GM18499 (cell line): Measurements from ENCODE around the gene ARSD.
"Not testable (repeated sequence)": the region's sequence is repeated elsewhere in the genome, so short reads cannot be mapped to it uniquely, and the experiment has no call there.

Experiments
- ATAC-seq: cut with Tn5 transposase; IDR thresholded peaks from one replicate; pipeline ENCODE4 v1.9.1; 2021; ENCODE audit warnings: moderate number of reproducible peaks; ENCODE audit not compliant: insufficient read depth, unreplicated experiment

The ARSD gene

DNA sequence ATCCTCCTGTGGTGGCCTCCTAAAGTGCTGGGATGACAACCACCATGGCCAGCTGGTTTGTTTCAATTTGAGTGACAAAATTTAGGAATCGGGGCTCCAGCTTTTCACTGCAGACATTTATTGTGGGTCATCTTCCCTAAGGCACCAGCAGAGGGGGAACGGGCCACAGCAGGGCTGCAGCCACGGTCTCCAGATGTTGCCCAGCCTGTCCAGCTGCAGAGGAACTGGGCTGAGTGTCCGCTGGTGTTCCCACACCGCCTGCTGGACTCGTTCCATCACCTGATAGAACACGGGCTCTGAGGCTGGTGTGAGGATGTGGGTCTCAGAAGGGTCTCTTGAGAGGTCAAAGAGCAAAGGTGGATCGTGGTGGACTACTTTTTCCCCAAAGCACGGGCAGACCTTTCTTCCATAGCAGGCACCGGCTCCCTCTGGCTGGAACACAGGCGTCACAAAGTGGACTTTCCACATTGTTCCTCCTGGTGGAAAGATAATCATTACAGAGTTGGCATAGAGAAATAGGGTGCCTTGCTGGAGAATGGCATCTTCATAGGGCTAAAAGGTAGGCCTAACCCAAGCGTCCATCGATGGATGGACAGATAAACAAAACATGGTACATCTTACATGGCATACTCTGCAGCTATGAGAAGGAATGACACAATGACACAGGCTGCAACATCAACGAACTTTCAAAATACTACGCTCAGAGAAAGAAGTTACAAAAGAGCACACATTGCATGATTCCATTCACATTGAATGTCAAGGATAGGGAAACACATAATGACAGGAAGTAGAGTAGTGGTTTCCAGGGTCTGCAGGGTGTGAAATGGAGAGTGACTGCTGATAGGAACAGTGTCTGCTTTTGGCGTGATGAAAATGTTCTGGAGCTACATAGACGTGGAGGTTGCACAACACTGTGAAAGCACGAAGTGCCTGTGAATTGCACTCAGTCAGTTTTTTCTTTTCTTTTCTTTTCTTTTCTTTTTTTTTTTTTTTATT, 5.9 kb upstream of the ARSD start:
- no peak for ATAC-seq

DNA sequence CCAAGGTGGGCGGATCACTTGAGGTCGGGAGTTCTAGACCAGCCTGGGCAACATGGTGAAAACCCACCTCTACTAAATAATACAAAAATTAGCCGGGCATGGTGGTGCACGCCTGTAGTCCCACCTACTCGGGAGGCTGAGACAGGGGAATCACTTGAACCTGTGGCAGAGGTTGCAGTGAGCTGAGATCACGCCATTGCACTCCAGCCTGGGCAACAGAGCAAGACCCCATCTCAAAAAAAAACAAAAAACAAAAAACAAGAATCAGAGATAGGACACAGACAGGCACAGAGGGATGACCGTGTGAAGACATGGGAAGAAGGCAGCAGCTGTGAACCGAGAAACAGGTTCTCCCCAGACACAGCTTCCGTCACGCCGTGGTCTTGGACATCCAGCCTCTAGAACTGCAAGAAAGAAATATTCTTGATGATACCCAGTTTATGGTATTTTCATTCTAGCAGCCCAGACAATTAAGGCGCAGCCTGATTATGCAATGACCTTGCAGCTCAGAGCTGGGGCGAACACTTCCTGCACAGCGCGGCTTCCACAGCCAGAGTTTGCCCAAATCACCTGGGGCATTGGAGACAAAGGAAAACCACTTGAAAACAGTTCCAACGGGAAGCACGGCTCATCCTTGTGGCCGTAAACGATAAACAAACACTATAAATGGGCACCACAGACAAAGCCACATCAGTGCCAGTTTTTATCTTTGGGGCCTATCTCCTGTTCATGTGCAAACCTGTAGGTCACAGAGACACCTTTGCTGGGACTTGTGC, 4.2 kb upstream of the ARSD start:
- no peak for ATAC-seq

DNA sequence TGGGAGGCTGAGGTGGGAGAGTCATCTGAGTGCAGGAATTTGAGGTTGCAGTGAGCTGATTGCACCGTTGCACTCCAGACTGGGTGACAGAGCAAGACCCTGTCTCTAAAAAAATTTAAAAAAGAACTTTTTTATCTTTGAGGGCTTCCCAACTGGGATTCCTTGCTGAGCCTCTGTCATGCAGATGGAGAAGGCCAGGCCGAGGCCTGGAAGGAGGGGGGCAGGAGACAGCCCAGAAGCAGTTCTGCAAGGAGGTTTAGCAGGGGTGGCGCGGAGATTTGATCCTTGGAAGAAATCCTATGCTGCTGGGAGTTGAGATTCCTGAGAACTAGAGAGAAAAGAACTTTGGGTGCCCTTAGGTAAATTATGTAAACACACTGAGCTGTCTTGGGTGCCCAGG, 2.5 kb upstream of the ARSD start:
- no peak for ATAC-seq

DNA sequence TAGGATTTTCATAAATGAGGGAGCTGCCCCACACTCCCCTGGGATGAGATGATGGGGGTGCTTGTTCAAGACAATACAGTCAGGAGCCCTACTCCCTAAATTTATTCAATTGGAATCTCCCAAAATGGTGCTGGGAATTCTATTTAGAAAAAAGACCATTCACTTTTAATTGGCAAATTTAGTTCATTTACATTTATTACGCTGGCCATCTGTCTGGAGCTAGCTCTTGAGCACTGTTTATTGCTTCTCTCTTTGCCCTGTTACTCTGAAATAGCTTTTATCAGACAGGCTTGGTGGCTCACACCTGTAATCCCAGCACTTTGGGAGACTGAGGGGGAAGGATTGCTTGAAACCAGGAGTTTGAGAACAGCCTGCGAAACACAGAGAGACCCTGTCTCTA, 2.0 kb upstream of the ARSD start:
- no peak for ATAC-seq

DNA sequence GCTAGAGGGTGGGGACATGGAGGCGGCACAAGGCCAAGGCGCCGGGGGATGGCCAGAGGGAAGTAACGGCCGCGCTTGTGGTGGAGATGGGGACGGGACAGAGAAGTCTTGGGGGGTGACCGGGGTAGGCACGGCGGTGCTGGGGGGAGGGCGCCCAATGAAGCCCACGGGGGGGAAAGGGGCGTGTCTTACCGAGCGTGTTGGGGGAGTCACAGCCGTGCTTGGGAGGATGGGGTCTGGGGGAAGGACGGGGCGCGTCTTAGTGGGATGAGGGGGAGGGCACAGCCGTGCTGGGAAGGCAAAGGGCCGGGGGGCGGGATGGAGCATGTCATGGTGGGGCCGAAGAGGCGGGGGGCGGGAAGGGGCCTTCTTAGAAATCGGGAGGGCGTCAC, 952 bp downstream of the ARSD start:
- ATAC-seq, result no peak

DNA sequence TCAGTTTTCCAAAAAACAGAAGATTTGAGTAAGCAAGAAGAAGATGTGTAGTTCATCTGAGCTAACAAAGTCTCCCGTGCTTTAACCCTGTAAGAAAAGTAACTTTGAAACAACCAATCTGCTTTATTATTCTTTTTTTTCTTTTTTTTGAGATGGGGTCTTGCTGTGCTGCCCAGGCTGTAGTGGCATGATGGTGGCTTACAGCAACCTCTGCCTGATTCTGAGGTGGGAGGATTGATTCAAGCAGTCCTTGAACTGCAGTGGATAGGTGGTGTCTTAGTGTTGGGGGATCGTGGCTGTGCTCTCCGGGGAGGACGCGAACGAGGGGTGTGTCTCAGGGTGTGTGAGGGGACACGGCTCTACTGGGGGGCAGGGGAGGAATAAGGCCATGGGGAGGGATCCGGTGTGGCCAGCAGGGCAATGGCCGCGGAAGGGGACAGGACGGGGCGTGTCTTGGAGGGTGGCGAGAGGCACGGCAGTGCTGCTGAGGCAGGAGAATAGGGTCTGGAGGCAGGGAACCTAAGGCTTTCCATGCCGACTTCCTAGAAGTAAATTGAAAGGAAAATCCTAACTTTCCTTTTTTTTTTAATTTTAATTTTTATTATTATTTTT, 2.4 kb downstream of the ARSD start:
- no peak for ATAC-seq

DNA sequence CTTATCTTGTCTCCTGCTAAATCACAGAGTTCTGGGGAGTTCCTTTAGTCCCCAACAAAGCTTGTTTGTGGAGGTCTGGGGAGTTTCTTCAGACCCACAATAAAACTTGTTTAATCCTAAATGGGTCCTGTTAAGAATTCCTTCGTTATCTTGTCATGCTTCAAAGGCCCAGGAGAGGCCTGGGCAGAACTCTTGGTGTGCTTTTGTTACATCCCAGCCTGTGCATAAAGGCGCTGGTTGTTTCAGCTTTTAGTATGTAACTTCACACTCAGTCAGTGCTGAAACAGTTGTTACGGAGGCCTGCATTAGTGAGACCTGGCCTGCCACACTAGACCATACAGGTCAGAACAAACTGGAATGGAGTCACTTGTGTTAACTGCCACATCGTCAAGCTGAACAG, 2.9 kb downstream of the ARSD start:
- not testable (repeated sequence) for ATAC-seq

DNA sequence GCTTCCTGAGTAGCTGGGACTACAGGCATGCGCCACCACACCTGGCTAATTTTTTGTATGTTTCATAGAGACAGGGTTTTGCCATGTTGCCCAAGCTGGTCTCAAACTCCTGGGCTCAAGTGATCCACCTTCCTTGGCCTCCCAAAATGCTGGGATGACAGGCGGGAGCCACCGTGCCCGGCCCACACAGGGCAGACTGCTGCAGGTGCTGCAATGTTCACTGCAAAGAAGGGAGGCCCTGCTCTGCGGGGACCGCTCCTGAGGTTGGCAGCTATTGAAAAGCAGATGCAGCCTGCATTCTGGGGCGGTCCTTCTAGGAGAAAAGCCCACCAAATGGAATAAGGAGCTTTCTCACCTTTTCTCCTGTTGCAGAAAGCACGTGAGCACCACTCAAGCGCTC, 5.0 kb downstream of the ARSD start:
- no peak for ATAC-seq

DNA sequence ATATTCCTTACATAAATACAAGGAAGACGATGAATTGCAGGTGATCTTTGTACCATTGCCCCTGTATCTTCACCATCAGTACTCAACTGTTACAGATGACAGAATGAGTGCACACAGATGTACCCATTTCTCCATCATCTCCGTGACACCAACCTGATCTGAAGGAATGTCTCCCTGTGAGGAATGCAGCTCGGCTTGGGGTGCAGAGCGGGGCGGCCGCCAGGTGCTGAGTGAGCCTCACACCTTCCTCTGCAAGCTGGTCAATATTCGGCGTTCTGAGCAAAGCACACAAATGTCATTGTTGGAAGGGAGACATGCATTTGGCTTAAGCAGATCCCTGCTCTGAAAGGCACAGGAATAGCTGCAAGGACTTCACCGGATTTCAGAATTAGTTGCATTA, 7.4 kb downstream of the ARSD start:
- ATAC-seq, result no peak

DNA sequence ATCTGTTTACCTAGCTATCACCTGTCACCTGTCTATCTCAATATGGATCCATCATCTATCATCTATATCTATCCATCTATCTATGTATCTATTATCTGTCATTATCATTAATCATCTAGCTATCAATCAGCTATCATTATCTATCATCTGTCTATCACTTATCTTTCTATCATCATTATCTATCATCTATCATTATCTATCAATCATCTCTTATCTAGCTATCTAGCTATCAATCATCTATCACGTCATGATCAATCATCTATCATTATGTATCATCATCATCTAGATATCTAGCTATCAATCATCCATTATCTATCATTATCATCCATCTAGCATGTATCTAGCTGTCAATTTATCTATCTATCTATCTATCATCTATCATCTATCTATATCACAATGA, 7.9 kb downstream of the ARSD start:
- ATAC-seq, result no peak

DNA sequence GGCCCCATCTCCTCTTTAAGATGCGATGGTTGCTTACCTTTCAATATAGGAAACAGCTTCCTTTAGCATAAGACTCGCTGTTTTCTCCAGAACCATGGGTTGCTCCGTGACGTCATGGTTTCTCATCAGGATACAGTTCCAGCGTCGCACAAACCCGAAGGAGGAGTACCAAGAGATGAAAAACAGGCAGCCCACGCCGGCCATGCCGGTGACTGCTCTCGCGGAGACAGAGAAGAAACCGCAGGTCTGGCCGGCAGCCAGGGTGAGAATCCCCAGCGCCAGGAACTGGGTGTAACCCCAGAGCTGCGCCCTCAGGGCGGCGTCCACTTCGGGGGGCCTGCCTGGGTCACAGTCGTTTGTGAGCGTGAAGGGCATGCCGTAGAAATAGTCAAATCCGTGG, 11.4 kb downstream of the ARSD start:
- ATAC-seq, result no peak

DNA sequence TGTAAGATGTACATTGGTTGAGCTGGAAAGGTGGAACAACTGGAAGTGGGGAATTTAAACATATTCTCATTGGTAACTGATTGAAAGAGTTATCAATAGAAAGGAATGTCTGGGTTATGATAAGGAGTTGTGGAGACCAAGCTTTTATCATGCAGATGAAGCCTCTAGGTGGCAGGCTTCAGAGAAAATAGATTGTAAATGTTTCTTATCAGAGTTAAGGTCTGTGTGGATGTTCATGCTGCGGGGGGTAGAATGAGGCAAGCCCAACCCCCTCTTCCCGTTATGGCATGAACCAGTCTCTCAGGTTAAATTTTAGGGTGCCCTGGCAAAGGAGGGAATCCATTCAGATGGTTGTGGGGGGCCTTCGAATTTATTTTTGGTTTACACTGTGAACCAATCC, 16.0 kb downstream of the ARSD start:
- no peak for ATAC-seq

DNA sequence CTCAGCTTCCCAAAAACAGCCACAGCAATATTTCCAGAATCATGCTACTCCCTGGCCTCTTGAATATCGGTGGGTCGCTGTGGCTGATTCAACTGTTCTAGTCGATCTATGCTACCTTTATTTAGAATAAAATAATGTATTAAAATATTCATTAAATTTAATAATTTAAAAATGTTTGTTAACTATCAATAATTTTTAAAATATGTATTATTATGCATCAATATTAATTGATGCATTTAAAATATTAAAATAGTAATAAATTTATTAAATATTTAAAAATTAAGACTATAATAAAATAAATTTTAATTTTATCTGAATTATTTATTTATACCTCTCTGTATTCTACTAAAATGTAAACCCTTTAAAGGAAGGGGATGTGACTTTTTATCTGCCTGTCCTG, 19.0 kb downstream of the ARSD start:
- no peak for ATAC-seq

DNA sequence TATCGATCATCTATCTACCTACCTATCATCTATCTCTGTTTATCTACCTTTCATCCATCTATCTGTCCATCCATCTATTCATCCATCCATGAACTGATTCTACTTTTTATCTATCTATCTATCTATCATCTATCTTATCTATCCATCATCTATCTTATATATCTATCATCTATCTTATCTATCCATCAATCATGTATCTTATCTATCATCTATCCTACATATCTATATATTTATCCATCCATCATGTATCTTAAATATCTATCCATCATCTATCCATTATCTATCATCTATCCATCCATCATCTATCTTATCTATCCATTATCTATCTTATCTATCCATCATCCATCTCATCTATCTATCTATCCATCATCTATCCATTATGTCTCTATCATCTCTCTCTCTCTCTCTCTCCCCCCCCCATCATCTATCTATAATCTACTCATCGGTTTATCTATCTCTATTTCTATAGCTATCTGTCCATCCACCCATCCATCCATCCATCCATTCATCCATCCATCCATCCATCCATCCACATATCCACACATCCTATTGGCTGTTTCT, 20.9 kb downstream of the ARSD start:
- no peak for ATAC-seq

DNA sequence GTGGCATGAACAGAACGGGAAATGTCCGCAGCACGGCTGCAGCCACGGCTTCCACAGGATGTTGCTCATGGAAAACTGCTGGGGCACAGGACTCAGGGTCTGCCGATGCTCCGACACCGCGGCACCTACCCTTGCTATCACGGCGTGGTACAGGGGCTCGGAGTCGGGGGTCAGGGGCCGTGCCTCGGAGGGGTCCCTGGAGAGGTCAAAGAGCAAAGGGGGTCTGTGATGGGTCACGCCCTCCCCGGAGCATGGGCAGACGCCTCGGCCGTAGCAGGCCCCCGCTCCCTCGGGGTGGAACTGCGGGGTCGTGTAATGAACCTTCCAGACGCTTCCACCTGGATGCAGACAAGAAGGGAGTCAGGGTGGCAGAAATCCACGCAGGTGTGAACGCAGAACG, 21.8 kb downstream of the ARSD start:
- ATAC-seq, result no peak

DNA sequence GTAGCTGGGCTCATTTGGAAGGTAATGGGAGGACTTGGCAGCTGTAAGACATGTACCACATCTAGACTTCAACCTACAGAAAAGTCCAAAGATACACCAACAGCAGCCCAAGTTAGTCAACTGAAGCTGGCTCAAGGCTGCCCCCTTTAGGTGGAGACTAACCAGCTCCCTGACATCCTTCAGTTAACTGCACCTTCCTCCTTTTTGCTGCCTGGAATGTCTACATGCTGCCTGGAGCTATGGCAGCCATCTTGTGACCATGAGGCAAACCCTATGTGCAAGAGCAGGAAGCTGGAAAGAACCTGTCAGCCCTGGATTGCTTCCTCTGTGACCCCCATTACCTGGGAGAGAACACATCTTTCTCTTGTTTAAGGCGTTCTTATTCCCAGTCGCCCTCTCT, 25.8 kb downstream of the ARSD start:
- no peak for ATAC-seq

DNA sequence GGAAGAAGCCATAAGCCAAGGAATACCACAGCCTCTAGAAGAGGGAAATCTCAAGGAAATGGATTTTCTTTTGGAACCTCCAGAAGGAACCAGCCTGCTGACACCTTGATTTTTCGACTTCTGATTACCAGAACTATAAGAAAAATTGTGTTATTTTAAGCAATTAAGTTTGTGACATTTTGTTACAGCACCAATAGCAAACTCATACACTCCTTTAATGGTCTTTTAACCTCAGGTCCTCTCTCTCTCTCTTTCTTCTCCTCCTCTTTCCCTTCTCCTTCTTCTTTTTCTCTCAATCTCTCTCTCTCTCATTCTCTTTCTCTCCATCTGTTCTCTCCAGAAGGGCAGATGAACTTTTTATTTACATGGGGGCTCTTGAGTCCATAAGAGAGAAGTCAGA, 26.3 kb downstream of the ARSD start:
- no peak for ATAC-seq

DNA sequence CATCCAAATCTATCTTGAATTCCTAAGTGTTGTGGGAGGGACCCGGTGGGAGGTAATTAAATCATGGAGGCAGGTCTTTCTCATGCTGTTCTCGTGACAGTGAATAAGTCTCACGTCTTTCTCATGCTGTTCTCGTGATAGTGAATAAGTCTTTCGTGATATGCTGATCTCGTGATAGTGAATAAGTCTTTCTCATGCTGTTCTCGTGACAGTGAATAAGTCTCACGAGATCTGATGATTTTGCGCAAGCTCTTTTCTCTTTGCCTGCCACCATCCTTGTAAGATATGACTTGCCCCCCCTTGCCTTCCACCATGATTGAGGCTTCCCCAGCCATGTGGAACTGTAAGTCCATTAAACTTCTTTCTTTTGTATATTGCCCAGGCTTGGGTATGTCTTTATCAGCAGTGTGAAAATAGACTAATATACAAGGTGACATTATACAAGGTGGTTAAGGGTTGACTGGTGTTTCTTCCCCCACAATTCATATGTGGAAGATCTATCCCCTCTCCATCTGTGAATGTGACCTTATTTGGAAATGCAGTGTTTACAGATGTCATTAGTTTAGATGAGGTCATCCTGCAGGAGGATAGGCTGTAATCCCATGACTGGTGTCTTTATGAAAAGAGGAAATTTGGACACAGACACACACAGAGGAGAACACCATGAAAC, 27.6 kb downstream of the ARSD start:
- no peak for ATAC-seq

DNA sequence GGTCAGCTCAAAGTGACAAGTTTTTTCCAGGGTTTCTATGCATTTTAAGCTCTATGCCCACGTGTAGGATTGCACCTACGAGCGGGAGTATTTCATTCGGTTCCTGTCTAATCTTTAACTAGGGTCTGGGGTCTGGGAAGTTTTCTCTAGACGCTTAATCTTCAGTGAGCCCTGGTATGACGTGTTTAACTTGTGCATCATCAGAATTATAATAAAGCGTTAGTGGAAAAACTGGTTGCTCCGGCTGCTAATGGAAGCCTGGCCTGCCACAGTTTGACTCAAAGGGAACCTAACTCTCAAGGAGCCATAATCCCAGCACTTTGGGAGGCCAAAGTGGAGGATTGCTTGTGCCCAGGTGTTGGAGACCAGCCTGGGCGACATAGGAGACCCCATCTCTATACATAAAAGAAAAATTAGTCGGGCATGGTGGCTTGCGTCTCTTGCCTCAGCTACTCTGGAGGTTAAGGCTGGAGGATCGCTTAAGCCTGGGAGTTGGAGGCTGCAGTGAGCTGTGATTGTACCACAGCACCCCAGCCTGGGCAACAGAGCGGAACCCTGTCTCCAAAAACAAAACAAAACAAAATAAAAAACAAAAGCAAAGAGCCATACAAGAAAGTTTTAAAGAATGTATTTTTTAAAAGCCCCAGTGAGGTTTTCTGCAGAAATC, 30.2 kb downstream of the ARSD start:
- no peak for ATAC-seq
